ENCODE data around the gene MYO19.
"Not testable (repeated sequence)": the region's sequence is repeated elsewhere in the genome, so short reads cannot be mapped to it uniquely, and the experiment has no call there.

DNA sequence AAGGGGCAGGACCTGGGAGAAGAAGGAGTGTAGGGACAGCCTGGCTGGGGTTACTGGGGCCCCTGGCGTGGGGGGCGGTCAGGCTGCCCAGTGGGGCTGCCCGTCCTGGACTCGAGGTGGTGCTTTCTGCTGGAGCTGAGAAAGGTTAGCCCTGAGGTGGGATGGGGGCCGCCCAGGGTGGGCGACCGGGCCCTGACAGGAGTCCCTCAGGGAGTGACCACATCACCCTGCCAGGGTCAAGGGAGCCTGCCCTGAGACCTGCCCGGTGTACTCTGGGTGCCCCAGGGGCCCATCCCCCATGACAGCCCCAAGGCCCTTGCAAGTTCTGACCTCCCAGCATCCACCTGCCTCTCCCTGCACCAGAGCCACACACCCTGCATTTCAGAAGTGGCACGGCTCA lies 77.0 kb downstream of the MYO19 start:
- TF ChIP-seq, protein P1, sequence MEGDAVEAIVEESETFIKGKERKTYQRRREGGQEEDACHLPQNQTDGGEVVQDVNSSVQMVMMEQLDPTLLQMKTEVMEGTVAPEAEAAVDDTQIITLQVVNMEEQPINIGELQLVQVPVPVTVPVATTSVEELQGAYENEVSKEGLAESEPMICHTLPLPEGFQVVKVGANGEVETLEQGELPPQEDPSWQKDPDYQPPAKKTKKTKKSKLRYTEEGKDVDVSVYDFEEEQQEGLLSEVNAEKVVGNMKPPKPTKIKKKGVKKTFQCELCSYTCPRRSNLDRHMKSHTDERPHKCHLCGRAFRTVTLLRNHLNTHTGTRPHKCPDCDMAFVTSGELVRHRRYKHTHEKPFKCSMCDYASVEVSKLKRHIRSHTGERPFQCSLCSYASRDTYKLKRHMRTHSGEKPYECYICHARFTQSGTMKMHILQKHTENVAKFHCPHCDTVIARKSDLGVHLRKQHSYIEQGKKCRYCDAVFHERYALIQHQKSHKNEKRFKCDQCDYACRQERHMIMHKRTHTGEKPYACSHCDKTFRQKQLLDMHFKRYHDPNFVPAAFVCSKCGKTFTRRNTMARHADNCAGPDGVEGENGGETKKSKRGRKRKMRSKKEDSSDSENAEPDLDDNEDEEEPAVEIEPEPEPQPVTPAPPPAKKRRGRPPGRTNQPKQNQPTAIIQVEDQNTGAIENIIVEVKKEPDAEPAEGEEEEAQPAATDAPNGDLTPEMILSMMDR (IDR thresholded peaks at IDR 0.05) = not testable (repeated sequence)
- not testable (repeated sequence) for TF ChIP-seq POLR2A (IDR thresholded peaks at IDR 0.05)

Data from adrenal gland (tissue), 5 donors.